ENCODE results near the gene YLPM1. TPM values are rescaled to one million over a fixed set of nuclear protein-coding genes. Genes with fewer than 3 reads are reported as not detected.

The YLPM1 gene
- total and polyA plus RNA-seq, 10 of the 15 experiments (the other 5 are each of a cell fraction or from before 2014, with no cell fraction given) = 11.1 to 48.2 (median 18.0) TPM

DNA sequence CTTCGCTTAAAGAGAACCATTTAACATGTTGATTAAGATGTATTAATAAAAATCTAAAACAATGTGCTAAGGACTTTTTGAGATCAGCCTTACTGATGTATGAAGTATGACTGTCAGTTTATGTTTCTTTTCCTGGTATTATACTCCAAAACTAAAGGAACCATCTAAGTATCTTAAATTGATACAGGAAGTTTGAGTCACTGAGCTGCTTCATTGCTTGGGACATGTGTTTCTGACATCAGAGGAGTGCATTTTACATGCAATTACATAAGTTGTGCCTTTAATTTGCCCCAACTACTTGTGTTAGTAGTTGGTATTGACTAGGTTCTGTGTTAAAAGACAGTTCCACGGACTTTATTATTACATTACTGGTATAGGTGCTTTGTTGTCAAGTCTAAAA is 61.9 kb downstream of the YLPM1 start:
- H3K4me3 ChIP-seq = no peak overlapping the region
- FAIRE-seq = no peak
- ATAC-seq = no peak
- ChIA-PET SMC1A (ENCODE audit: uncharacterized antibody, unreplicated experiment) (no interaction called here), CTCF (no interaction called here), RAD21 (ENCODE audit: unreplicated experiment) (no interaction called here), POLR2A (no interaction called here)
- no peak overlapping the region for H2AFZ ChIP-seq (ENCODE audit: control insufficient read depth, low read depth, low read length)
- in situ Hi-C loops (cut with MboI) = no loop called here
- no peak overlapping the region for H3K9ac ChIP-seq (ENCODE audit: control insufficient read depth, insufficient read depth, low read length)
- BruUV-seq (replicated peaks) = no TSS peak
- no peaks in the 10 kb centered on the region for H4K20me1 ChIP-seq (ENCODE audit: control insufficient read depth, insufficient read depth)
- 100% methylated on average over 2 of the region's 2 CpGs for WGBS (ENCODE audit: insufficient coverage, insufficient replicate concordance, low lambda C conversion rate, missing lambda C conversion rate)
- H3K27me3 ChIP-seq (replicated peaks in 1 of 2; ENCODE audit: control insufficient read depth in 2 of 2, insufficient read depth in 2 of 2, low read length in 1 of 2) = no peaks in the 10 kb centered on the region
- intact Hi-C loops (cut with micrococcal nuclease; ENCODE audit: unreplicated experiment) = no loop called here
- H3K27ac ChIP-seq (ENCODE audit: control insufficient read depth, insufficient read depth) = no peak overlapping the region
- H3K4me2 ChIP-seq (ENCODE audit: control insufficient read depth, insufficient read depth) = no peak overlapping the region
- H3K4me1 ChIP-seq (ENCODE audit: control insufficient read depth, insufficient read depth, low read length) = no peaks in the 10 kb centered on the region
- H3K9me3 ChIP-seq (replicated peaks; ENCODE audit: control insufficient read depth, insufficient read depth, low read length) = no peaks in the 10 kb centered on the region
- no peak for DNase-seq (ENCODE audit: low read depth, low spot score)
- H3K36me3 ChIP-seq (ENCODE audit: control insufficient read depth in 2 of 2, insufficient read depth in 2 of 2, low read length in 1 of 2) = peaks cover 5 to 26% of the 10 kb centered on the region in 2 experiments
- H3K79me2 ChIP-seq (ENCODE audit: control insufficient read depth, insufficient read depth, low read length) = no peaks in the 10 kb centered on the region
- TF ChIP-seq HDAC6 (IDR thresholded peaks at IDR 0.05; ENCODE audit: unreplicated experiment) (no peak), FOXM1 (IDR thresholded peaks at IDR 0.05; ENCODE audit: low read depth, low read length) (no peak), CBX3 (IDR thresholded peaks at IDR 0.05; ENCODE audit: borderline replicate concordance, low read depth) (no peak)
- TF ChIP-seq, protein P1, sequence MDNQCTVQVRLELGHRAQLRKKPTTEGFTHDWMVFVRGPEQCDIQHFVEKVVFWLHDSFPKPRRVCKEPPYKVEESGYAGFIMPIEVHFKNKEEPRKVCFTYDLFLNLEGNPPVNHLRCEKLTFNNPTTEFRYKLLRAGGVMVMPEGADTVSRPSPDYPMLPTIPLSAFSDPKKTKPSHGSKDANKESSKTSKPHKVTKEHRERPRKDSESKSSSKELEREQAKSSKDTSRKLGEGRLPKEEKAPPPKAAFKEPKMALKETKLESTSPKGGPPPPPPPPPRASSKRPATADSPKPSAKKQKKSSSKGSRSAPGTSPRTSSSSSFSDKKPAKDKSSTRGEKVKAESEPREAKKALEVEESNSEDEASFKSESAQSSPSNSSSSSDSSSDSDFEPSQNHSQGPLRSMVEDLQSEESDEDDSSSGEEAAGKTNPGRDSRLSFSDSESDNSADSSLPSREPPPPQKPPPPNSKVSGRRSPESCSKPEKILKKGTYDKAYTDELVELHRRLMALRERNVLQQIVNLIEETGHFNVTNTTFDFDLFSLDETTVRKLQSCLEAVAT (IDR thresholded peaks at IDR 0.05) = no peak
- TF ChIP-seq, protein P2, sequence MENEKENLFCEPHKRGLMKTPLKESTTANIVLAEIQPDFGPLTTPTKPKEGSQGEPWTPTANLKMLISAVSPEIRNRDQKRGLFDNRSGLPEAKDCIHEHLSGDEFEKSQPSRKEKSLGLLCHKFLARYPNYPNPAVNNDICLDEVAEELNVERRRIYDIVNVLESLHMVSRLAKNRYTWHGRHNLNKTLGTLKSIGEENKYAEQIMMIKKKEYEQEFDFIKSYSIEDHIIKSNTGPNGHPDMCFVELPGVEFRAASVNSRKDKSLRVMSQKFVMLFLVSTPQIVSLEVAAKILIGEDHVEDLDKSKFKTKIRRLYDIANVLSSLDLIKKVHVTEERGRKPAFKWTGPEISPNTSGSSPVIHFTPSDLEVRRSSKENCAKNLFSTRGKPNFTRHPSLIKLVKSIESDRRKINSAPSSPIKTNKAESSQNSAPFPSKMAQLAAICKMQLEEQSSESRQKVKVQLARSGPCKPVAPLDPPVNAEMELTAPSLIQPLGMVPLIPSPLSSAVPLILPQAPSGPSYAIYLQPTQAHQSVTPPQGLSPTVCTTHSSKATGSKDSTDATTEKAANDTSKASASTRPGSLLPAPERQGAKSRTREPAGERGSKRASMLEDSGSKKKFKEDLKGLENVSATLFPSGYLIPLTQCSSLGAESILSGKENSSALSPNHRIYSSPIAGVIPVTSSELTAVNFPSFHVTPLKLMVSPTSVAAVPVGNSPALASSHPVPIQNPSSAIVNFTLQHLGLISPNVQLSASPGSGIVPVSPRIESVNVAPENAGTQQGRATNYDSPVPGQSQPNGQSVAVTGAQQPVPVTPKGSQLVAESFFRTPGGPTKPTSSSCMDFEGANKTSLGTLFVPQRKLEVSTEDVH (IDR thresholded peaks at IDR 0.05; ENCODE audit: low read depth, partially characterized antibody) = no peak
